Left hindlimb (tissue), 1 donor: Measurements from ENCODE around the gene SLC6A1.

ENCODE experiments used
- DNase-seq: peaks from one replicate; pipeline ENCODE4 v3.0.0-alpha.2; 2018

SLC6A1 gene

GRCh38 chr3:10995871-10996270 lies 3.3 kb downstream of the SLC6A1 start:
- DNase-seq = no peak

GRCh38 chr3:10996345-10997013 lies 3.9 kb downstream of the SLC6A1 start:
- DNase-seq = no peak

DNA sequence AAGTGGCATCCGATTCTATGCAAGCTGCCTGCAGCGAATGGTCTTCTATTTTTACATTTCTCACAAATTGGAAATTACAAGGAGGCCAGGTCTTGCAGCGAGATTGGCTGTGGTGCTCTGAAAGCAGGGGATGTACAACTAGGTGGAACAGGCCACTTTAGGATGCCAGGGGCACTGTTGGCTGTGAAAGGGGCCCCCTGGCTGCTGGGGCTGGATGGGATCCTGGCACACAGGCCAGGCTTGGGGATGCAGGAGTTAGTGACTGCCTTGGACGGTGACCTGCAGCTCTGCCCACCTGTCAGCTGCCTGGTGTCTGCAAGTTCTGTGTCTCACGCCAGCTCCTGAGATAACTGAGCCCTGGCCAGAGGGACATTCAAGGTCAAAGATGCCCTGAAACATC lies 4.6 kb downstream of the SLC6A1 start:
- no peak for DNase-seq

DNA sequence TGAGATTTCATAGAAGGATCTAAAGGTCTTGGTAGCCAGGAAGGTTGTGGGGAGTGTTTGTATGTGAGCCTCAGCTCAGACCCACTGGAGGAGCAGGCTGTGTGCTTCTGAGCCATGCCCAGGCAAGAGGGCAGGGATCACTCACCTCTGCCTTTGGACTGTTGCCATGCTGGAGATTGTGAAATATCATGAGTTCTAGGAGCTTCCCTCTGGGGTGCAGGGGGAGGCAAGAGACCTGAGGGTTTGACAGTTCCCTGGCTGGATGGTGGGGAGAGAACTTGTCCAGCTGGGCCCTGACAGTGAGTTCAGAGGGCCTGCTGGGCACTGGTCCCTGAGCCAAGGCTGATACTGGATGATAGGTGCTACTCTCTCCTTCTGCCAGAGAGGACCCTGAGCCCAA lies 6.0 kb downstream of the SLC6A1 start:
- DNase-seq = no peak

DNA sequence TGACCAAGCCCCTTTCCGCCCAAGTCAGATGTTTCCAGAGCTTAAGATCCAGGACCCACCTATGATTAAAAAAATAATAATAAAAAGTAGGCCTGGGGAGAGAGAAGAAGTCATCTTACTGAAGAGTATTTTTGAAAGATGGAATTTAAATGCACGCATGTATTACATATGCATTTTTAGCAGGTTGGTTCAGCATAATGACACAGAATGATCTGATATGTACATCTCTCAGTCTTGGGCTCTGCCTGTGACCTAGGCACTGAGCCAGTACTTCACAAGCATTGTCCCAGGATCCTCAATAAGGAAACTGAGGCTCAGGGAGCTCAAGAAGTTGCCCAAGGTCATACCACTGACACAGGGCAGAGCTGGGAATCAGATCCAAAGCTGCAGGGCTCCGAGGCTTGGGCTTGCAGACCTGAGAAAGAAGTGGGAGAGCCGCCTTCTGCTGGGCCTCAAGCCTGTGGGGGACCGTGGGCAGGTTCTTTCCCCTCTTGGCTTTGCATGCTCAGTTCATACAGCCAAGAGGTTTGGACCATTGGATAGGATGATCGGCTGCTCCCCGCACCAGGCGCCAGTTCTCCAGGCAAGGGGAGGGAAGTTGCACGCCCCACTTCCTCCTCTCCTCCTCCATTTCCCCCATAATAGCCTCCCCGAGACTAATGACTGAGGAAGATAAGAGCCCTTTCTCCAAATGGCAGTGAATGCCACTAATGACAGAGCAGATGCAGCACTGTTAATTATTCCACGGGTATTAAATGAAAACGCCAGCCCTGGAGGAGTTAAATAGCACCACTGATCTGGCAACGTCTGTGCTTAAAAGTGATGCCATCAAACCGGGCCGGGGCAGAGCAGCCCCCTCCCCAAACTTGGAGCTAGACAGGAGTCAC lies 6.9 kb downstream of the SLC6A1 start:
- no peak for DNase-seq

DNA sequence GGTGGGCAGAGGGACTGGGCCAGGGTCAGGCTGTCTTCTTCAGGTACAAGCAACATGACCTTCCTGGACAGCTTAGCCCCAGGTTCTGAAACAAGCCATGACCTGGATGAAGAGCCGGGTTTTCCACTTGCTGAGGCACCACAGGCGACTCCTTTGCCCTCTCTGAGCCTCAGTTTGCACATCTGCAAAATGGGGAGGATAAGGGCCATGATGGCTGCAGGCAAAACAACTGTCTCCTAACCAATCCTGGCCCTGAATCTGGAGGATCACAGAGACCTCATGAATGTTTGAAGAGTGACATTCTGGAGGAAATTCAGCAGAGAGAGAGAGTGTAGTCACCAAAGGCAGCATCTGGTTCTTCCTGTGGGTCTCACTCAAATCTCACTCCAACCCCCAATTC lies 8.0 kb downstream of the SLC6A1 start:
- no peak for DNase-seq

DNA sequence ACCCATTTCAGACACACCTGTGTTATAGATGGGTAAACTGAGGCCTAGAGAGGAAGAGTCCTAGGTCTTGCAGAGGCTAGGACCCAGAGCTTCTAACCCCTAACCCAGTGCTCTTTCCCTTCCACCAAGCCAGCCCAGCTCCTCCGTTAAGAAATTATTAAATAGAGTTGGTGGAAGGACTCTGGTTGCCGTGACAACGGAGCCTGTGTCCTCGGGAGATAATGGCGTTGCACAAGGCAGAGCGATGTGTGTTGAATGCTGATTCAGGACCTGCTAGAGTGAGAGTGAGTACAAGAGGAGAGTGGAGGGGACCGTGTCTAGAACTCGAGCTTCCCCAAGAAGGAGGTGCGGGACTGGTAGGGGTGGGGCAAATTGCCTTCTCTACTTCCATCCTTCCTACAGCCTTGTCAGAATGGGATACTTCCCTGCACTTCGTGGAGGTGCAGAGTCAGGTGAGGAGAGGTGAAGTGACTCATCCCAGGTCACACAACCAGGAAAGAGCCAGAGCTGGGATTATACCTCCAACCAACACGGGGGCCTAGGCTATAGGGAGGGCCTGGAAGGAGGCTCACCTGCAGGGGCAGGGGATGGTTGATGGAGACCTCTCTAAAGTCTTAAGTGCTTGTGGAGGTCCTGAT lies 8.6 kb downstream of the SLC6A1 start:
- DNase-seq = no peak

- DNase-seq = no peak
Measured at GRCh38 chr3:11001658-11002021, 9.1 kb downstream of the SLC6A1 start.

GRCh38 chr3:11002371-11002807 lies 9.8 kb downstream of the SLC6A1 start:
- DNase-seq = no peak

GRCh38 chr3:11004563-11004962 lies 12.0 kb downstream of the SLC6A1 start:
- DNase-seq = no peak

- DNase-seq = no peak
Measured at GRCh38 chr3:11005686-11006256, 13.2 kb downstream of the SLC6A1 start.

- DNase-seq = no peak
Measured at GRCh38 chr3:11006986-11007933, 14.7 kb downstream of the SLC6A1 start.

DNA sequence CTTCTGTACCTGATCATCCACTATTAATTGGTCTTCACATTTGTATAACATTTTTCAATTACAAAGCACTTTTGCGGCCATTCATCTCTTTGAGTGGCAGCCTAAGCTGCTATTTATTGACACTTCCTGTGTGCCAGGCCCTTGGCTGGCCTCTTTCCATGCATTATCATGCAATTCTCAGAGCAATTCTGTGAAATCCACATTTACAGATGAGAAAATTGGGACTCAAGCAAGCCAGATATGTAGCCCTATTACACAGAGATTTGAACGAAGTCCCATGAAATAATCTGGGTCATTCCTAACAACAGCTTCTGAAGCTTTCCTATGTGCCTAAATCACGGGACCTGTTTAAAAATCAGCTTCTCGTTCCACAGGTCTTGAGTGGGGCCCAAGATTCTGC lies 17.4 kb downstream of the SLC6A1 start:
- no peak for DNase-seq

DNA sequence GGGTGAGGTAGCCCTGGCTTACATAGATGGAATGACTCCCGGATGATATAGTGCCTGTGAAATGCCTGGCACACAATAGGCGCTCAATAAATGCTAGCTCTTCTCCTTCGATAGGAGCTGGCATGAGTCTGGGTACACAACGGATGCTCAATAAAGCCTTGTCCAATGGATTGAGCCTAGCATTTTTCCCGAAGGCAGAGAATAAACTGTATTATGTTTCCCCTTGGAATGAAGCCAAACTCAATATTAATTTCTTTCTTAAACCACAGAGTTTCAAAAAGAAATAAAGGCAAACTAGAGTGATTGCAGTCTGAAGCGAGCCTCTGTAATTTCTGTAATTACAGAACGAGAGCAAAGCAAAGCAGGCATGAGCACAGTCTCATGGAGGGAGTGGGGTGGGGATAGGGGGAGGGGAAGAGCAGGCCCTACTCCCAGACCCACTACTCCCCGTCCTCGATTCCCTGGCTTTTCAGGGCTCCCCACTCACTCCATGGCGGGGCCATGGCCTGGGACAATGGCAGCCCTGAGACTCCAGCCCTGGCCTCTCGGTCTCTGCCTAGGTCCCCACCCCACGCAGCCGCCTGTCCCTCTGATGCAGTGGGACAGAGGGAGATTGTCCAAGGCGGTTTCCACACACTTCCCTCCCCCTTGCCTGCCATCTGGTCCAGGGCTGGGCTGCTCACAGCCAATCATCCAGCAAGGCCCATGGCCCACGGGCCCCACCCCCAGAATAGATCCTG lies 18.0 kb downstream of the SLC6A1 start:
- no peak for DNase-seq

DNA sequence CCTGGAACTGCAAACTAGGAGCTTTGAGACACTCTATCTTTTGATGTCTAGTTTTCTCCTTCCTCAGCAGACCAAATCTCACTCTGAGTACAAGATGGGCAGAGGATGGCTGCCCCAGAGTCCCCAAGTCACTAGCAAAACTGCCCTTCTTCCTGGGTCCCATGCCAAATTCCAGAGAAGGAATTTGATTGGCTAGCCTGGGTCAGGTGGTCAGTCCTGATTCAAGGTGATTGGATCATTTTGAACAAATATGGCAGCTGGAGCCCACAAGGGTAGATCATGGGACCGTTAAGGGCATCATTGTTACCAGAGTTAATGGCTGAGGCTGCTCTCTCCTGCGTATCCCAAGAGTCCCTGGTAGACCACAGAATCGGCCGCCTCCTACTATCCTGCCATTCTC lies 21.7 kb downstream of the SLC6A1 start:
- DNase-seq = no peak

GRCh38 chr3:11014752-11015151 lies 22.2 kb downstream of the SLC6A1 start:
- no peak for DNase-seq

GRCh38 chr3:11015369-11015768 lies 22.8 kb downstream of the SLC6A1 start:
- DNase-seq = no peak

DNA sequence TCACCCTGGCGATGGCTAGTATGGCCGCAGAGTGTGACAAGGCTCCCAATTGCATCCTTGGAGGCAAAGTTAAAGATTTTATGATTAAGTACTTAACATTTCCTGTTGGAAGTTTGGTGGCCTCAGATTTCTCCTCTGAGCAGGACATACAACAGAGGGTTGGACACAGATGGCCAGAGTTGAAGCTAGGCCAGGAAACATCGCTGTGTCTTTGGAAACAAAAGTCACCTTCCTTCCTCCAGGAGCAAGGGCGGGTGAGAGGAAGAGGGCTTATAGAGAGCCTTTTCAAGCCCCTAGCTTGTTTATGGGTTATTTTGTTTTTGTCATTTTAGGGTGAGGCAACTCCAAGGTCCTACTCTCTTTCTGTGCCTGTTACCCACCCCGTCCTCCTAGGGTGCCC lies 24.2 kb downstream of the SLC6A1 start:
- DNase-seq = no peak

- DNase-seq = no peak
Measured at GRCh38 chr3:11019116-11019819, 26.7 kb downstream of the SLC6A1 start.

GRCh38 chr3:11020764-11021163 lies 28.2 kb downstream of the SLC6A1 start:
- DNase-seq = no peak

DNA sequence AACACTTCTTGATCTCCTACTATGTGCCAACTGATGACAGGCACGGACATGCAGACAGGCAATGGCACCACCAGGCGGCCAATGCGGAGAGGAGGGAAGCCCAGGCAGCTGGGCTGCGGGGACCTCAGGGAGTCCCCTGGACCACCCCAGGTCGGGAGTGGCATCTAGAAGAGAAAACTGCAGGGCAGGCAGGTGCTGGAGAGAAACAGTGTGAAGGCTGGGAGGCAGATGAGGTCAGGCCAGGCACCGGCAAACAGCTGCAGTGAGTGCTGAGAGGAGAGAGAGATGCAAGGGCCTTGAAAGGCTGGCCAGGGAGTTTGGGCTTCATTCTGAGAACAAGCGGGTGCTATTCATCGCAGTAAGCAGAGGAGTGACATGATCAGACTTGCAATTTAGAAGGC lies 29.1 kb downstream of the SLC6A1 start:
- no peak for DNase-seq
